SK-N-SH treated with all-trans-retinoic acid at 6 μM for 48 hours (cell line): ENCODE results near the gene ABCB11.

Experiments
- ATAC-seq: fragments of 200-7000 bp; cut with Tn5 transposase; 3 replicates; pipeline ENCODE4 v1.9.1; 2020; ENCODE audit warnings: mild to moderate bottlenecking, moderate library complexity
- ARNTL ChIP-seq: fragments of 450-650 bp; formaldehyde crosslinking; IDR thresholded peaks from 2 replicates; pipeline ENCODE4 v1.5.0; 2020; ENCODE audit warnings: low read depth, mild to moderate bottlenecking, moderate library complexity, borderline replicate concordance
- BACH2 ChIP-seq: fragments of 250-450 bp; sonication (Bioruptor Pico); IDR thresholded peaks from 2 replicates; pipeline ENCODE4 v1.9.0; 2021; ENCODE audit warnings: mild to moderate bottlenecking, borderline replicate concordance
- CREB5 ChIP-seq: fragments of 250-450 bp; sonication (Bioruptor Pico); IDR thresholded peaks from 2 replicates; pipeline ENCODE4 v1.5.1; 2020; ENCODE audit warnings: low read depth, mild to moderate bottlenecking, moderate library complexity
- CSDC2 ChIP-seq: fragments of 250-450 bp; sonication (Bioruptor Pico); IDR thresholded peaks from 2 replicates; pipeline ENCODE4 v1.5.0; 2020; ENCODE audit warnings: mild to moderate bottlenecking, moderate library complexity
- CSRNP3 ChIP-seq: fragments of 250-450 bp; sonication (Bioruptor Pico); IDR thresholded peaks from 2 replicates; pipeline ENCODE4 v1.5.1; 2021; ENCODE audit warnings: mild to moderate bottlenecking, moderate library complexity
- ESRRG ChIP-seq: fragments of 250-450 bp; sonication (Bioruptor Pico); IDR thresholded peaks from 2 replicates; pipeline ENCODE4 v1.6.1; 2021; ENCODE audit warnings: mild to moderate bottlenecking
- GLIS3 ChIP-seq: fragments of 250-450 bp; sonication (Bioruptor Pico); IDR thresholded peaks from 2 replicates; pipeline ENCODE4 v1.5.0; 2020; ENCODE audit warnings: mild to moderate bottlenecking, moderate library complexity
- ISL1 ChIP-seq: fragments of 250-450 bp; sonication (Bioruptor Pico); IDR thresholded peaks from 2 replicates; pipeline ENCODE4 v2.1.2; 2022; ENCODE audit warnings: mild to moderate bottlenecking, moderate library complexity
- OSR1 ChIP-seq: fragments of 250-450 bp; sonication (Bioruptor Pico); IDR thresholded peaks from 2 replicates; pipeline ENCODE4 v1.8.0; 2022; ENCODE audit warnings: moderate library complexity, mild to moderate bottlenecking, inconsistent platforms
- PATZ1 ChIP-seq: fragments of 250-450 bp; sonication (Bioruptor Pico); IDR thresholded peaks from 2 replicates; pipeline ENCODE4 v1.8.0; 2020; ENCODE audit warnings: mild to moderate bottlenecking, moderate library complexity, borderline replicate concordance
- POU6F1 ChIP-seq: fragments of 250-450 bp; sonication (Bioruptor Pico); IDR thresholded peaks from 2 replicates; pipeline ENCODE4 v1.8.0; 2021; ENCODE audit warnings: low read depth, mild to moderate bottlenecking, moderate library complexity, borderline replicate concordance
- PPARA ChIP-seq: fragments of 250-450 bp; sonication (Bioruptor Pico); IDR thresholded peaks from 2 replicates; pipeline ENCODE4 v1.5.0; 2020; ENCODE audit warnings: mild to moderate bottlenecking, borderline replicate concordance
- SNAI2 ChIP-seq: fragments of 250-450 bp; sonication (Bioruptor Pico); IDR thresholded peaks from 2 replicates; pipeline ENCODE4 v1.5.0; 2020; ENCODE audit warnings: mild to moderate bottlenecking, moderate library complexity
- TCF4 ChIP-seq: fragments of 250-450 bp; sonication (Bioruptor Pico); IDR thresholded peaks from 2 replicates; pipeline ENCODE4 v1.8.0; 2021; ENCODE audit warnings: mild to moderate bottlenecking, moderate library complexity, borderline replicate concordance
- TOX ChIP-seq: fragments of 250-450 bp; sonication (Bioruptor Pico); IDR thresholded peaks from 2 replicates; pipeline ENCODE4 v1.8.0; 2021; ENCODE audit warnings: mild to moderate bottlenecking, moderate library complexity, borderline replicate concordance
- TSHZ2 ChIP-seq: fragments of 250-450 bp; sonication (Bioruptor Pico); IDR thresholded peaks from 2 replicates; pipeline ENCODE4 v1.5.0; 2020; ENCODE audit warnings: mild to moderate bottlenecking, moderate library complexity
- ZFP3 ChIP-seq: fragments of 250-450 bp; sonication (Bioruptor Pico); IDR thresholded peaks from 2 replicates; pipeline ENCODE4 v1.5.0; 2020; ENCODE audit warnings: mild to moderate bottlenecking, moderate library complexity
- ZFP30 ChIP-seq: fragments of 450-650 bp; formaldehyde crosslinking; IDR thresholded peaks from 2 replicates; pipeline ENCODE4 v1.5.0; 2022; ENCODE audit warnings: mild to moderate bottlenecking, moderate library complexity
- ZNF70 ChIP-seq: fragments of 450-650 bp; formaldehyde crosslinking; IDR thresholded peaks from 2 replicates; pipeline ENCODE4 v1.5.0; 2020; ENCODE audit warnings: mild to moderate bottlenecking, moderate library complexity
- ZNF8 ChIP-seq: fragments of 450-650 bp; formaldehyde crosslinking; IDR thresholded peaks from 2 replicates; pipeline ENCODE4 v1.5.0; 2020; ENCODE audit warnings: mild to moderate bottlenecking, moderate library complexity

ABCB11 gene

GRCh38 chr2:168945508-168945907, 85.6 kb downstream of the ABCB11 start:
- no peak for ATAC-seq
- TF ChIP-seq ZFP3 (CRISPR knock-in tag), result no peak
- no peak for TF ChIP-seq SNAI2 (CRISPR knock-in tag)
- TF ChIP-seq PPARA, result no peak
- no peak for TF ChIP-seq TOX
- TF ChIP-seq GLIS3 (CRISPR knock-in tag), result no peak
- no peak for TF ChIP-seq PATZ1 (CRISPR knock-in tag)
- no peak for TF ChIP-seq OSR1 (CRISPR knock-in tag)
- no peak for TF ChIP-seq ESRRG (CRISPR knock-in tag)
- no peak for TF ChIP-seq ZNF8 (CRISPR knock-in tag)
- no peak for TF ChIP-seq BACH2 (CRISPR knock-in tag)
- TF ChIP-seq ZNF70 (CRISPR knock-in tag), result no peak
- TF ChIP-seq ISL1 (CRISPR knock-in tag), result no peak

GRCh38 chr2:168944065-168944464, 87.1 kb downstream of the ABCB11 start:
- TF ChIP-seq OSR1 (CRISPR knock-in tag) (no peak), CSDC2 (CRISPR knock-in tag) (no peak), ZNF70 (CRISPR knock-in tag) (no peak)
- ATAC-seq, result no peak

GRCh38 chr2:168941297-168941696, 89.8 kb downstream of the ABCB11 start:
- TF ChIP-seq CREB5 (CRISPR knock-in tag) (no peak), ISL1 (CRISPR knock-in tag) (no peak), CSRNP3 (CRISPR knock-in tag) (no peak), TOX (no peak), TCF4 (no peak), ZFP3 (CRISPR knock-in tag) (no peak), ZNF70 (CRISPR knock-in tag) (no peak), ZFP30 (CRISPR knock-in tag) (no peak), PATZ1 (CRISPR knock-in tag) (no peak), POU6F1 (CRISPR knock-in tag) (no peak), ESRRG (CRISPR knock-in tag) (no peak), TSHZ2 (CRISPR knock-in tag) (no peak), GLIS3 (CRISPR knock-in tag) (no peak), PPARA (no peak), CSDC2 (CRISPR knock-in tag) (no peak), ARNTL (no peak)
- ATAC-seq, result no peak
